ENCODE data around the gene CCND1.

- TF ChIP-seq CTCF (IDR thresholded peaks at IDR 0.05) (no peak), EZH2 (IDR thresholded peaks at IDR 0.05) (no peak), EZH2phosphoT487 (IDR thresholded peaks at IDR 0.05) (no peak)
Measured at GRCh38 chr11:69605737-69606526, 35.0 kb upstream of the CCND1 start.

Data from neural progenitor cell (in vitro differentiated cells).